HL-60 (cell line): ENCODE data around the gene LCOR.

Experiments
- DNase-seq, 2 experiments: peaks; one replicate each; pipeline ENCODE4 v3.0.0-alpha.2; 2010 to 2020; ENCODE audit warnings: low read depth in 1 of 2, low spot score in 1 of 2
- H3K27ac ChIP-seq: fragments of 250-450 bp; sonication (Bioruptor Pico); replicated peaks from 2 replicates; pipeline ENCODE4 v1.5.1; 2020; ENCODE audit warnings: mild to moderate bottlenecking, moderate library complexity
- H3K27me3 ChIP-seq: fragments of 250-450 bp; sonication (Bioruptor Pico); 2 replicates; pipeline ENCODE4 v1.5.1; 2021; ENCODE audit warnings: mild to moderate bottlenecking, moderate library complexity; ENCODE audit not compliant: insufficient read depth, poor library complexity, severe bottlenecking
- H3K4me3 ChIP-seq: replicated peaks from 2 replicates; pipeline ENCODE4 v1.5.1; 2011; ENCODE audit warnings: mild to moderate bottlenecking, control low read depth, low read length; ENCODE audit not compliant: insufficient read depth
- GABPA ChIP-seq: IDR thresholded peaks from 2 replicates; pipeline ENCODE4 v1.6.1; 2012; ENCODE audit warnings: low read depth
- POLR2AphosphoS5 ChIP-seq: IDR thresholded peaks from 2 replicates; pipeline ENCODE4 v1.6.1; 2012; ENCODE audit warnings: low read depth
- REST ChIP-seq: IDR thresholded peaks from 2 replicates; pipeline ENCODE4 v1.6.1; 2012; ENCODE audit warnings: low read depth; ENCODE audit not compliant: insufficient replicate concordance
- SPI1 ChIP-seq: IDR thresholded peaks from 2 replicates; pipeline ENCODE4 v1.6.1; 2012; ENCODE audit warnings: low read depth, mild to moderate bottlenecking, borderline replicate concordance
- TF ChIP-seq, protein P1 (sequence below): IDR thresholded peaks from one replicate; pipeline ENCODE4 v1.5.1; 2011; ENCODE audit warnings: low read length, control low read depth, inconsistent platforms; ENCODE audit not compliant: insufficient read depth

Gene LCOR

GRCh38 chr10:96895662-96896424 is 63.7 kb downstream of the LCOR start:
- Histone ChIP-seq H3K27ac (no peak overlapping the region), H3K27me3 (no peaks in the 10 kb centered on the region), H3K4me3 (no peak overlapping the region)
- TF ChIP-seq REST (no peak), GABPA (no peak), POLR2AphosphoS5 (no peak), SPI1 (no peak)
- TF ChIP-seq, protein P1, sequence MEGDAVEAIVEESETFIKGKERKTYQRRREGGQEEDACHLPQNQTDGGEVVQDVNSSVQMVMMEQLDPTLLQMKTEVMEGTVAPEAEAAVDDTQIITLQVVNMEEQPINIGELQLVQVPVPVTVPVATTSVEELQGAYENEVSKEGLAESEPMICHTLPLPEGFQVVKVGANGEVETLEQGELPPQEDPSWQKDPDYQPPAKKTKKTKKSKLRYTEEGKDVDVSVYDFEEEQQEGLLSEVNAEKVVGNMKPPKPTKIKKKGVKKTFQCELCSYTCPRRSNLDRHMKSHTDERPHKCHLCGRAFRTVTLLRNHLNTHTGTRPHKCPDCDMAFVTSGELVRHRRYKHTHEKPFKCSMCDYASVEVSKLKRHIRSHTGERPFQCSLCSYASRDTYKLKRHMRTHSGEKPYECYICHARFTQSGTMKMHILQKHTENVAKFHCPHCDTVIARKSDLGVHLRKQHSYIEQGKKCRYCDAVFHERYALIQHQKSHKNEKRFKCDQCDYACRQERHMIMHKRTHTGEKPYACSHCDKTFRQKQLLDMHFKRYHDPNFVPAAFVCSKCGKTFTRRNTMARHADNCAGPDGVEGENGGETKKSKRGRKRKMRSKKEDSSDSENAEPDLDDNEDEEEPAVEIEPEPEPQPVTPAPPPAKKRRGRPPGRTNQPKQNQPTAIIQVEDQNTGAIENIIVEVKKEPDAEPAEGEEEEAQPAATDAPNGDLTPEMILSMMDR, result no peak
- DNase-seq, result no peak

- no peak for DNase-seq
- H3K4me3 ChIP-seq, result no peak overlapping the region
- H3K27ac ChIP-seq, result no peak overlapping the region
- no peaks in the 10 kb centered on the region for H3K27me3 ChIP-seq
- TF ChIP-seq, protein P1, result no peak
- TF ChIP-seq REST, result no peak
- TF ChIP-seq SPI1, result no peak
- TF ChIP-seq GABPA, result no peak
- no peak for TF ChIP-seq POLR2AphosphoS5
These were observed 64.9 kb downstream of the LCOR start for GRCh38 chr10:96896884-96897589.

DNA sequence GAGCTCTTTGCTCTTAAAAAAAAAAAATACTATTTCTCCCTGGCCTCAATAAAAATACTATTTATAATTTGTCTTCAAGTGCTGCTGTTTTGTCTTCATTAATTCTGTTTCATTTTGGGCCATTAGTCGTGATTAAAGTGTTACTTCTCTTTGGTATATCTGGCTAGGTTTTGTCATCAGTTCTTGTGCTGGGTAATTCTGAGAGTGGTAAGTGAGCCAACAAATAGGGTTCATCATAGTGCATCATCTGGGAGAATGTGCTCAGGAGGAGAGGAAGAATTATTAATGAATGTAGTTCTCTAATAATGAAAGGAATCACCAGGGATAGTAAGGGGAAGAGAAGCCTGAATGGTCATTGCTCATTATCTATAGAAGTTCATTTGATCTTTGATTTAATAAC is 70.0 kb downstream of the LCOR start:
- no peak overlapping the region for H3K4me3 ChIP-seq
- no peak for DNase-seq
- no peak overlapping the region for H3K27ac ChIP-seq
- no peak for TF ChIP-seq POLR2AphosphoS5
- TF ChIP-seq, protein P1, result no peak
- TF ChIP-seq SPI1, result no peak
- TF ChIP-seq REST, result no peak
- no peak for TF ChIP-seq GABPA
- no peaks in the 10 kb centered on the region for H3K27me3 ChIP-seq
